Stimulated activated CD8-positive, alpha-beta memory T cell treated with anti-CD3 and anti-CD28 coated beads, Interleukin-12 subunit alpha, Interleukin-12 subunit beta, amount 100 ng/mL, for 24 hours (primary cell): ENCODE results near the gene ACTR1B.
"Not testable (repeated sequence)": the region's sequence is repeated elsewhere in the genome, so short reads cannot be mapped to it uniquely, and the experiment has no call there.

Experiments
- DNase-seq: peaks from one replicate; pipeline ENCODE4 v3.0.0-alpha.2; 2020; ENCODE audit errors: extremely low read depth

Gene ACTR1B

DNA sequence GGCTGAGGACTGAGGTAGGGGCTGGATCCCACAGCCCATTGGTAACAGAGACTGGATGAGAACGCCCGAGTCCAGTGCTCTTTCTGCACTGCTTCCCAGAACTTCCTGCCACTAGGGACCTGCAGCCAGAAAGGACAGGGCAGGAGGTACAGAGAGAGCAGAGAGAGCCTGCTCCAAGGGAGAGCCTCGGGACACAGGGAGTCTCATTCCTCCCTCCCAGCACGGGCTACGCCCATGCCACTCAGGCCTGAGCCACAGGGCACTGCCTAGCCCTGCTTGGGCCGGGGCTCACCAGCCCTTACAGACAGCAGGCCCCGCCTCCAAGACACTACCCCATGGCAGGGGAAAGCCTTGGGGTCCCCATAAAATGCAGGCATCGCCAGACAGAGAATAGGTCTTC lies 48.1 kb downstream of the ACTR1B start:
- DNase-seq = not testable (repeated sequence)

DNA sequence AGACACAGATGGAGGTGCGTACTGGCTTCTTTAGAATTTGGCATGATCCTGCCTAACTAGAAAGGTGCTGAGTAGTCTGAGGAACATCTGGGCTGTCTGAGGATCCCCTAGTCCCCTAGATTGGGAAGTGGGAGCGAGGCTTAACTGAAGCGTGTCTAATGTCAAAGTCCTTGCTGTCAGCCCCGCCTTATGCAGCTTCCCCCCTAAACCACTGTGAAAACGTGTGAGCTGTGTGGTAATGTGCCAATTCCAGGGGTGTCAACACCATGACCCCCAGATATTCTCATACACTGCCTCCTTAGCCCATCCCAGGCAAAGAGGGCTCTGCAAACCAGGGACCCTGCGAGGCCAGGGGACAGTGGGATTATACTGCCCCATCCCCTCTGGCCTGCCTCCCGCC lies 51.9 kb downstream of the ACTR1B start:
- not testable (repeated sequence) for DNase-seq

GRCh38 chr2:97608745-97609144 lies 55.1 kb downstream of the ACTR1B start:
- DNase-seq = not testable (repeated sequence)
